HG03060 (cell line): ENCODE data around the gene MYDGF.
"Not testable (repeated sequence)": the region's sequence is repeated elsewhere in the genome, so short reads cannot be mapped to it uniquely, and the experiment has no call there.

Source experiments
- ATAC-seq: cut with Tn5 transposase; IDR thresholded peaks from one replicate; pipeline ENCODE4 v1.9.1; 2021; ENCODE audit warnings: low read depth, moderate number of reproducible peaks; ENCODE audit not compliant: unreplicated experiment

The MYDGF gene

GRCh38 chr19:4669723-4670480, at the start of gene MYDGF:
Gene MYDGF (minus strand): TSS chr19:4670342. CDS start chr19:4670334, 8 bp downstream.
- ATAC-seq, result no peak

DNA sequence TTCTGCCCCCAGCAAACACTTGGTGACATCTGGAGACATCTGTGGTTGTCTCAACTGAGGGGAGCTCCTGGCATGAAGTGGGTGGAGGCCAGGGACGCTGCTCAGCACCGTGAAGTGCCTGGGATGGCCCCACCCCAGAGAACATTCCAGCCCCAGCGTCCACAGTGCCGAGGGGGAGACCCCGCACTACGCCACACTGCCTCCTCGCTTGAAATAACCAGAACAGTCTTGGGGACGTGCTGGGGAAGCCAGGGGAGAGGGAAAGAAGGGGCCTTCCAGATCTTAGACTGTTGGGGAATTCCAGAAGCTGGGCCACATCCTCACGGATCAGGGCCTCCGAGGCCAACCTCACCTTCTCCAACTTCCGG, 49.3 kb upstream of the MYDGF start:
- no peak for ATAC-seq

DNA sequence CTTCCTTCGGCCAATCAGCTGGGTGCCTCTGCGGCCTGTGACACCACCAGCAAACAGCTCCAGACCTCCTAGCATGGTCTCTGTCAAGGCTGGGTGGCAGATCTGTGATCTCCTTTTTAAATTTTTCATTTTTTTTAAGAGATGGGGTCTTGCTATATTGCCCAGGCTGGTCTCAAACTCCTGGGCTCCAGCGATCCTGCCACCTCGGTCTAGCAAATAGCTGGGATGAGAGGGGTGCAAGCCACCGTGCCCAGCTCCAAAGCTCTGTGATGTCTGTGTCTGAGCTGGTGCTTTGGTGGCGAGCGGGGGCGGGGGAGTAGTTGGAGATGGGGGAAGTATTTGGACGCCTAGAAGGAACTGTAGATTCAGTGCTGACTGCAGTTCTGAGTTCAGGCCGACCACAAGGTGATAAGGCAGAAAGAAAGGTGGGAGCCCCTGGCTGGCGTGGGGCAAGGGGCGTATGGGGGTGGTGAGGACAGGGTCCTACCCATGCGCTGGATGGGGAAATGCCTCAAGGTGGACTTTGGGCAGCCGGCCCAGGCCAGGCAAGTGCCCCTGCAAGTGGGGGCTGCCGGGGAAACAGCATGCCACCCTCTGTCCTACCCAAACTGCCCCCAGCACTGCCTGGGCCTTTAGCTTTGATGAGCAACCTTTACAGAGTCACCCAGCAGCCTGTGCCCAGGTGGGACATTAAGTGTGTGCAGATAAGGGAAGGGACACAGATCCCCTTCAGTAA, 48.0 kb upstream of the MYDGF start:
- ATAC-seq, result no peak

GRCh38 chr19:4717191-4717965, 47.2 kb upstream of the MYDGF start:
- ATAC-seq, result no peak

- ATAC-seq, result no peak
Observed at GRCh38 chr19:4715529-4716221, 45.5 kb upstream of the MYDGF start.

DNA sequence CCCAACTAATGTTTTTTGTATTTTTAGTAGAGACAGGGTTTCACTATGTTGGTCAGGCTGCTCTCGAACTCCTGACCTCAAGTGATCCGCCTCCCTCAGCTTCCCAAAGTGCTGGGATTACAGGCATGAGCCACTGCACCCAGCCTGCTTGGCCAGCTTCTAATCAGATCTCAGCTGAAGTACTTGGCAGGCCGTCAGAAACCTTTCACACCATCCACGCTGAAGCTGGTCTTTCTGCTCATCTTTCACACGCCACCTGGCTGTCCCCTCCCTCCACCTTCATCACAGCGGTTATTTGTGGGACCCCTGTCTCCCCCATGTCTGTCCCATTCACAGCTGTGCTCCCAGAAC, 45.0 kb upstream of the MYDGF start:
- ATAC-seq, result not testable (repeated sequence)

GRCh38 chr19:4714016-4714415, 43.9 kb upstream of the MYDGF start:
- no peak for ATAC-seq

DNA sequence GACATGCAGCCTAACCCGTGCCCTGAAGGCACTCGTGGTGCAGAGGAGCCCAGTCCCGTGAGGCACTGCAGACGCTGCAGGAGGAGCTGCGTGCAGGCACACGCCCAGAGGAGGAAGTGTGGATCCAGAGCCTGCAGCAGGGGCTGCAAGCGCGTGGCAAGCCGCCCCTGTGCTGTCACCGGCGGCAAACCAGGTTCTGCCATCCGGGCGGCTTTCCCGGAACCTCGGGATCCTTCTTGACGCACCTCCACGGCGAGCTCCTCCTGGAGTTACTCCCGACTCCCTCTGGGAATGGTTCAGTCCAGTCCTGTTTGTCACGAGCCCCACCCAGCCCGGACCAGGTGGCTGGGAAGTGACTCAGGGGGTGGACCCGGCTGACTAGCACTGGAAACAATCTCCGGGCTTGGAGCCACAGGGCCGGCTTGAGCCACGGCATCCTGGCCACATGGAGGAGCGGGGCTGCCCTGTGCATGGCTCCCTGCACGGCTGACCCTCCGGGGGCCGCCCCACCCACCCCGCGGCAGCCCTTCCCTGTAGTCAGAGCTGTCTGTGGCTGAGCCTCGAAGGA, 43.3 kb upstream of the MYDGF start:
- no peak for ATAC-seq

GRCh38 chr19:4712771-4713170, 42.6 kb upstream of the MYDGF start:
- ATAC-seq, result no peak

GRCh38 chr19:4711211-4711610, 41.1 kb upstream of the MYDGF start:
- no peak for ATAC-seq

DNA sequence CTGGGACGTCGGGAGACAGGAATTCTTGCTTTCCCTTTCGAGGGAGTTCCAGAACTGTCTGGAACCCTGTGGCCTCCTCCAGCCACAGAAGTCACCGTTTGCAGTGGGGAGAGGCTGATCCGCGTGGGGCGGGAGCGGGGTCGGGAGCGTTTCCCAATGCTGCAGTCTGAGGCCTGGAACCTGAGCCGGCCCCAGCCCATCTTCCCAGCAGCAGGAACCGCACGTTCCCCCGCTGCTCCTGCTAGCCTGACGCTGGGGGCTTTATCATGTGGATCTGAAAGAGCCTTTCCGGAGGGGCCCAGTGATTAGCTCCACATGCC, 40.1 kb upstream of the MYDGF start:
- no peak for ATAC-seq

DNA sequence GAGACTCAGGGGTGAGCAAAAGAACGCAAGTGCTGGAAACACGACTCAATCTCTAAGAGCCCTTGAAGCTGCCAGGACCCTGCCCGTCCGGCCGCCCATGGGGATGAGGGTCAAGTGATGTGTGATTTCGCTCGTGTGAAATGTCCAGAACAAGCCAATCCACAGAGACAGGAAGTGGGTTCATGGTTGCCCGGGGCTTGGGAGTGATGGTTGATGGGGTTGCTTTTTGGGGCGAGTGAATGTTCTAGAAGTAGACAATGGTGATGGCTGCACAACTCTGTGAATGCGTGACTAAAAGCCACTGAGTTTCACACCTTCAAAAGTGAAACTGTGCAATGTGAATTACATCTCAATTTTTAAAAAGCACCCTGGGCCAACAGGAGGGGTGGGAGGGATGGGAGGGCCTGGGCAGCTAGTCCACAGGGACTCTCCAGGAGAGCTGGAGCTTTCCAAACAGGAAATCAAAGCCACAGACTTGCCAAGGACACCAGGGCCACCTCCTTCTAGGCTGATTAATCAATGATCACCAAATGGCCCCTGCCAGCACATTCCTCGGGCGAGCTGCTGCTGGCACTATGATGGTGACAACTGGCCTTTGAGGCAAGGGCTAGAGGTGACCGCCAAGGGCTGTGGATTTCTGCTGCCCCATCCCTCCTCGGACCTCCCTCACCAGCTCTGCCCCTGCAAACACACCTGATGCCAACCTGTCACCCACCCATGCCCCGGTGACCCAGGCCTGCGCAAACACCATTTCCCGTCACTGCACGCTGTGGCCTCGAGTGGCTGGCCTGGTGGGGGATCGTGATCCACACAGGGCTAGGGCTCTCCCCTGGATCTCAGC, 39.5 kb upstream of the MYDGF start:
- no peak for ATAC-seq

DNA sequence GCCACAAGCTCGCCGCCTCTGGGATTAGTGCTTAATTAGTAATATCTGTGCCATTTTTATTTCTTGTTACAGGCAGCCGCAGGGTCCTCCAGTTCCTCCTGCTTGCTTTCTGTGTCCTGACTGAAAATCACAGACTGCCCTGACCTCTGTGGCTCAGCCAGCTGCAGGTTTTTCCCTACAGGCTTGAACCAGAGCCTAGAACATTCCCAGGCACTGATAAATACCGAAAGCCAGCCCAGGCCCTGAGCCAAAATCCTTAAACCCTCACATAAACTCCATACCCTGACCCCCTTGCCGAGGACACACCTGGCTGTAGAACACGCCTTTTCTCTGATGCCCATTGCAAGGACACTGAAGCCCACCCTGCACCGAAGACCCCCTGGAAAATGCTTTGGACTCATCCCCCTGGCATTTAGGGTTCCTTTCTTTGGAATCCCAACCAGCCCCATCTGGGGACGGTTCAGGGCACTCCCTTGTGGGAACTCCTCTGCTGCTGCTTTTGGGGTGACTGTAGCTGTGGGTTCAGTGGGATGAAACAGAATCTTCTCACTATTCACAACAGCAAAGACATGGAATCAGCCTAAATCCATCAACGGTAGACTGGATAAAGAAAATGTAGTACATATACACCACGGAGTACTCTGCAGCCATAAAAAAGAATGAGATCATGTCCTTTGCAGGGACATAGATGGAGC, 38.0 kb upstream of the MYDGF start:
- no peak for ATAC-seq

- no peak for ATAC-seq
Observed at GRCh38 chr19:4707322-4707721, 37.2 kb upstream of the MYDGF start.

DNA sequence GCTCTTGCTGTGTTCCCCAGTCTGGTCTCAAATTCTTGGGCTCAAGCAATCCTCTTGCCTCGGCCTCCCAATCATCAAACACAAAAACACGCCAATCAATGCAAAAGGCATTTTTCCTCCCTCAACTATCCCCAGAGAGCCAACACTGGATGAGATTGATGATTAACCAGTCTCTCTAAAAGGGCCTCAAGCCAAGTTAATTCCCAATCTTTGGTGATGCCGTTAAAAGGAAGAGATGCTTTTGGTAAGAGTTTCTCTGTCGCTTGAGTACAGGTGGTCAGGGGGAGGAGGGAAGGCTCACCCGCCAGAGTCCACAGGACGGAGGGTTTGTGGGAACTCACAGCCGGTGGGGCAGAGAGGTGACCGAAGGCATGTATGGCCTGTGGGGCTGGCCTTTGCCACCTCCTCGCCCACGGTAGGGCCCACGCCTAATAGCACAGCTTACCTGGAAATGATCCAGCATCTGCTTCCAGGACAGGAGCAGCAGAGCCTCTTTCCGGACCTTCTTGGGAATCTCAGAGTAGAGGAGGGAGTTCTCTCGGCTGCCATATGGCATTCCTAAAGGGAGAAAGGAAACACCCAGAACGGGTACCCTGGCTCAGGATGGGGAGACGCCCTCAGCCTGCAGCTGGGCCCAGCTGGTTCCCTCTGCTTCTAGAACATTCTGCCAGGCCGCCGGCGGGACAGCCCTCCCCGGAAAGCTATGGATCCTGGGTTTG, 35.4 kb upstream of the MYDGF start:
- no peak for ATAC-seq

- ATAC-seq, result no peak
Observed at GRCh38 chr19:4704317-4704673, 34.2 kb upstream of the MYDGF start.

- no peak for ATAC-seq
Observed at GRCh38 chr19:4703671-4704316, 33.7 kb upstream of the MYDGF start.

- no peak for ATAC-seq
Observed at GRCh38 chr19:4702764-4703163, 32.6 kb upstream of the MYDGF start.
